CD4-positive, CD25-positive, alpha-beta regulatory T cell (primary cell): Measurements from ENCODE around the gene TMEM156. TPM values are rescaled to one million over a fixed set of nuclear protein-coding genes. Genes with fewer than 3 reads are reported as not detected.

Experiments used
- ATAC-seq, 2 donors: fragments of 150-1000 bp; cut with Tn5 transposase; one replicate each; pipeline ENCODE4 v1.10.0; 2021; ENCODE audit warnings: low read depth in 2 of 2, moderate number of reproducible peaks in 2 of 2, moderate library complexity in 1 of 2
- DNase-seq, 3 donors: peaks; one replicate each; pipeline versions ENCODE4 v3.0.0 to v3.0.0-alpha.2; 2012 to 2022; ENCODE audit warnings: mixed read lengths in 1 of 3
- H3K27ac ChIP-seq: one replicate; pipeline ENCODE4 v1.7.0; 2013; ENCODE audit warnings: mild to moderate bottlenecking, low read length; ENCODE audit not compliant: insufficient read depth, poor library complexity, severe bottlenecking
- H3K27me3 ChIP-seq: one replicate; pipeline ENCODE4 v1.7.0; 2013; ENCODE audit warnings: low read length; ENCODE audit not compliant: control insufficient read depth, insufficient read depth
- H3K36me3 ChIP-seq: one replicate; pipeline ENCODE4 v1.7.0; 2013; ENCODE audit warnings: mild to moderate bottlenecking, low read length, moderate library complexity; ENCODE audit not compliant: control insufficient read depth, insufficient read depth
- H3K4me1 ChIP-seq: 2 replicates; pipeline ENCODE4 v1.7.0; 2013; ENCODE audit warnings: mild to moderate bottlenecking, low read length; ENCODE audit not compliant: insufficient read depth, control insufficient read depth, poor library complexity, severe bottlenecking
- H3K4me3 ChIP-seq: one replicate; pipeline ENCODE4 v1.7.0; 2013; ENCODE audit warnings: low read depth, mild to moderate bottlenecking, low read length, moderate library complexity
- H3K9me3 ChIP-seq, 2 experiments: 1 replicate in 1 of 2; 2 replicates in 1 of 2; pipeline ENCODE4 v1.7.0; 2013; ENCODE audit warnings: low read length in 2 of 2, mild to moderate bottlenecking in 1 of 2, moderate library complexity in 1 of 2; ENCODE audit not compliant: control insufficient read depth in 2 of 2
- H3K27ac Mint-ChIP-seq, 3 donors: one replicate each; pipeline ENCODE4 v1.8.0; 2020 to 2022; ENCODE audit warnings: mild to moderate bottlenecking in 3 of 3, mixed read lengths in 3 of 3, moderate library complexity in 2 of 3
- H3K27me3 Mint-ChIP-seq: one replicate; pipeline ENCODE4 v1.8.0; 2022; ENCODE audit warnings: mild to moderate bottlenecking, mixed read lengths
- H3K36me3 Mint-ChIP-seq: one replicate; pipeline ENCODE4 v1.8.0; 2020; ENCODE audit warnings: mixed read lengths
- H3K4me1 Mint-ChIP-seq, 4 donors: one replicate each; pipeline ENCODE4 v1.8.0; 2020 to 2022; ENCODE audit warnings: mixed read lengths in 4 of 4, mild to moderate bottlenecking in 1 of 4
- H3K4me3 Mint-ChIP-seq, 4 donors: one replicate each; pipeline ENCODE4 v1.8.0; 2020 to 2022; ENCODE audit warnings: mild to moderate bottlenecking in 4 of 4, mixed read lengths in 4 of 4, moderate library complexity in 3 of 4
- H3K9me3 Mint-ChIP-seq, 7 donors: one replicate each; pipeline ENCODE4 v1.8.0; 2020 to 2022; ENCODE audit warnings: mixed read lengths in 7 of 7, mild to moderate bottlenecking in 3 of 7, moderate library complexity in 2 of 7
- polyA plus RNA-seq, 4 donors: library from polyadenylated mRNA; unstranded; fragments of 300-500 nt; fragmentation: Illumina TruSeq; gene quantifications; one replicate each; pipeline ENCODE4 v1.2.3, GENCODE V29; 2021
- total RNA-seq: library from RNA; stranded (reverse); gene quantifications from one replicate; pipeline ENCODE4 v1.2.3, GENCODE V29; 2022

The TMEM156 gene
- total and polyA plus RNA-seq, 5 donors from 2014 or later: 8.4 to 24.3 (median 22.7) TPM

DNA sequence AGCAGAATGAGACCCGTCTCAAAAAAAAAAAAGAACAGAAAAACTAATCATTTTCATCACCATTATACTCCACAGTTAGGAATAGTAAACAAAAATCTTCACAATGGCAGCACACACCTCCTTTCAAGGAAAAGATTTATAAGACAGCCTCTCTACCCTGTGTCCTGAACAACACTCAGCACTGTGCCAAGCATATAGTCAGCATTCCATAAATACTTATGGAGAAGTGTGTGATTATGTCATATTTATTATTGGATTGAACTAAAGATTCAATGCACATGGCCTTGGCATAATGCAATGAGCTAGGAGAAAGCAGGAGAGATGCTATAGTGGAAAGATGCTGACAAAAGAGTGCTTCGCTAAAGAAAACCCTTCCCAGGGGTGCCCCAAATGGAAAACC is 112.0 kb downstream of the TMEM156 start:
- H3K36me3 Mint-ChIP-seq: peaks cover 6% of the 10 kb centered on the region
- no peak overlapping the region for H3K27ac ChIP-seq

DNA sequence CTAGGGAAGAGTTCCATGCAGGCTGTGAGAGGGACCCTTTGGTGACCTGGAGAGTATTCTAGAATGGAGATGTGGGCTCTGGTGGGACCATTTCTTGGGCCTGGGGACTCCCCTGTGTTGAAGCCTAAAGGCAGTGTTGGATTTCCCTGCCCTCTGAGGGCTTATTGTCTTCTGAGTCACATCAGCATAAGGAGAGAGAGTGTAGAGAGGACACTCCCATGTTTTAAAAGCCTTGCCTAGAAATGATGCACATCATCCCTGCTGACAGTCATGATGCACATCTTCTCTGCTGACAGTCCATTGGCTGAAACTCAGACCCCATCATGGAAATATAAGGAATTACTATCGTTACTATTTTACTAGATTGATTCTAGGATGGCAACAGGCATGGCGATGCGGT is 112.7 kb downstream of the TMEM156 start:
- Mint-ChIP-seq H3K4me3 (no peak overlapping the region), H3K9me3 (no peaks in the 10 kb centered on the region), H3K4me1 (peaks cover 6 to 10% (median 7%) of the 10 kb centered on the region in 4 donors), H3K27ac (no peak overlapping the region), H3K36me3 (peaks cover 6% of the 10 kb centered on the region), H3K27me3 (peaks cover 5% of the 10 kb centered on the region)
- H3K9me3 ChIP-seq: no peaks in the 10 kb centered on the region
- H3K4me3 ChIP-seq: no peak overlapping the region
- H3K27ac ChIP-seq: no peak overlapping the region
- no peaks in the 10 kb centered on the region for H3K36me3 ChIP-seq
- ATAC-seq (no peak), DNase-seq (no peak)
- peaks cover 7% of the 10 kb centered on the region for H3K4me1 ChIP-seq
- no peaks in the 10 kb centered on the region for H3K27me3 ChIP-seq

More for the DNA sequence above, 112.0 kb downstream of the TMEM156 start:
- Mint-ChIP-seq H3K4me1 (peaks cover 2 to 4% (median 3%) of the 10 kb centered on the region in 4 donors), H3K27me3 (peaks cover 5% of the 10 kb centered on the region), H3K9me3 (no peaks in the 10 kb centered on the region), H3K4me3 (peak overlapping the region in 1 of 4 donors; percentile 24), H3K27ac (no peak overlapping the region)
- no peak for DNase-seq
- Histone ChIP-seq H3K9me3 (no peaks in the 10 kb centered on the region), H3K4me3 (no peak overlapping the region), H3K27me3 (no peaks in the 10 kb centered on the region), H3K4me1 (peaks cover 1% of the 10 kb centered on the region), H3K36me3 (no peaks in the 10 kb centered on the region)
- ATAC-seq: no peak

DNA sequence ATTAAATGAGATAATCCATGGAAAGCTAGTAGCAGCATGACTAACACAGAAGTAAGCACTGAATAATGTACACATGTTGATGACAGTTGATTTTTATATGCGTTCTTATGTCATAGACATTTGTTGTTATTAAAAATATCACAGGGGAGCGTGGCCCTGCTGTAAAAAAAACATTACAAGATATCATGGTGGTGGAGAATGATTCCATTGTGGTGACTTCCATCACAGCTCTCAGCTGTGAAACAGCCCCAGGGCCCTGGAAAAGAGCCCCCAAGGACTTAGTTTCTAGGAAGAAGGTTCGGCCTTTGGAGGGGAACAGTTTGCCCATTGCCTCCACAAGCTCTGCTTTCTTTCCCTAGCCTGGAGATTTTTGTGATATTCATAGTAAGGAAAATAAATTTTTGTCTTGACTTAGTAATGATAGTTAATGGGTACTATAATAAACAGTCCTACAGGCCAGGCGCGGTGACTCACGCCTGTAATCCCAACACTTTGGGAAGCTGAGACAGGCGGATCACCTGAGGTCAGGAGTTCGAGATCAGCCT is 114.7 kb downstream of the TMEM156 start:
- Mint-ChIP-seq H3K9me3 (no peaks in the 10 kb centered on the region), H3K4me1 (peaks cover 6 to 10% (median 7%) of the 10 kb centered on the region in 4 donors), H3K4me3 (no peak overlapping the region), H3K27me3 (peaks cover 5% of the 10 kb centered on the region), H3K36me3 (peaks cover 6% of the 10 kb centered on the region), H3K27ac (no peak overlapping the region)
- DNase-seq (no peak), ATAC-seq (no peak)
- Histone ChIP-seq H3K36me3 (no peaks in the 10 kb centered on the region), H3K27ac (no peak overlapping the region), H3K4me1 (peaks cover 7% of the 10 kb centered on the region), H3K4me3 (no peak overlapping the region), H3K9me3 (no peaks in the 10 kb centered on the region), H3K27me3 (no peaks in the 10 kb centered on the region)

Other genes with a start within 250 kb of the TMEM156 start
- gene TLR10, start 249.4 kb downstream of the TMEM156 start, total RNA-seq: 0.44 TPM
- under 1 TPM in 2 of 4 donors, not detected in 2; 0.20 to 0.31 TPM for gene TLR10, start 249.4 kb downstream of the TMEM156 start, polyA plus RNA-seq
- gene TLR1, start 227.6 kb downstream of the TMEM156 start, total RNA-seq: 9.8 TPM
- gene TLR1, start 227.6 kb downstream of the TMEM156 start, polyA plus RNA-seq: 10 to 100 TPM in 1 of 4 donors, 1 to 10 TPM in 3; 6.1 to 13.3 (median 7.7) TPM
- 2.2 TPM for gene TLR6, start 175.6 kb downstream of the TMEM156 start, total RNA-seq
- gene TLR6, start 175.6 kb downstream of the TMEM156 start, polyA plus RNA-seq: 1 to 10 TPM in 1 of 4 donors, under 1 TPM in 3; 0.39 to 2.3 (median 0.82) TPM
- gene FAM114A1, start 164.6 kb downstream of the TMEM156 start, total RNA-seq: not detected
- gene FAM114A1, start 164.6 kb downstream of the TMEM156 start, polyA plus RNA-seq: not detected
- gene KLHL5, start 29.8 kb upstream of the TMEM156 start, total RNA-seq: 21.5 TPM
- gene KLHL5, start 29.8 kb upstream of the TMEM156 start, polyA plus RNA-seq: 10 to 100 TPM in 1 of 4 donors, 1 to 10 TPM in 3; 6.8 to 10.6 (median 8.1) TPM
- 12.1 TPM for gene WDR19, start 150.1 kb upstream of the TMEM156 start, total RNA-seq
- gene WDR19, start 150.1 kb upstream of the TMEM156 start, polyA plus RNA-seq: 1 to 10 TPM; 1.7 to 2.7 (median 2.6) TPM